Measurements from ENCODE around the gene SHISAL1.

Gene SHISAL1

GRCh38 chr22:44291265-44291664 lies 21.5 kb downstream of the SHISAL1 start:
- Histone ChIP-seq H3K27ac (ENCODE audit: low read length) (no peak overlapping the region), H3K4me1 (ENCODE audit: low read length) (no peaks in the 10 kb centered on the region), H3K27me3 (replicated peaks; ENCODE audit: insufficient read depth, low read length) (peaks cover 97% of the 10 kb centered on the region), H3K4me3 (ENCODE audit: low read length) (no peak overlapping the region), H3K9ac (ENCODE audit: low read length) (no peak overlapping the region), H3K79me2 (ENCODE audit: low read length) (no peaks in the 10 kb centered on the region), H3K9me3 (replicated peaks; ENCODE audit: insufficient read depth, low read length) (no peaks in the 10 kb centered on the region), H3K9me2 (replicated peaks; ENCODE audit: insufficient read depth, low read length) (no peaks in the 10 kb centered on the region), H3F3A (ENCODE audit: insufficient read depth, low read length) (no peaks in the 10 kb centered on the region), H4K20me1 (ENCODE audit: insufficient read depth, low read length) (no peaks in the 10 kb centered on the region), H3K4me2 (ENCODE audit: low read depth, low read length) (no peak overlapping the region), H3K36me3 (replicated peaks; ENCODE audit: insufficient read depth, low read length) (no peaks in the 10 kb centered on the region), H2AFZ (ENCODE audit: low read length) (no peak overlapping the region)
- no peak for DNase-seq
- TF ChIP-seq EZH2 (optimal IDR thresholded peaks at IDR 0.05; ENCODE audit: low read depth, low read length) (no peak), EZH2phosphoT487 (IDR thresholded peaks at IDR 0.05; ENCODE audit: low read length) (no peak)
- TF ChIP-seq, protein P1, sequence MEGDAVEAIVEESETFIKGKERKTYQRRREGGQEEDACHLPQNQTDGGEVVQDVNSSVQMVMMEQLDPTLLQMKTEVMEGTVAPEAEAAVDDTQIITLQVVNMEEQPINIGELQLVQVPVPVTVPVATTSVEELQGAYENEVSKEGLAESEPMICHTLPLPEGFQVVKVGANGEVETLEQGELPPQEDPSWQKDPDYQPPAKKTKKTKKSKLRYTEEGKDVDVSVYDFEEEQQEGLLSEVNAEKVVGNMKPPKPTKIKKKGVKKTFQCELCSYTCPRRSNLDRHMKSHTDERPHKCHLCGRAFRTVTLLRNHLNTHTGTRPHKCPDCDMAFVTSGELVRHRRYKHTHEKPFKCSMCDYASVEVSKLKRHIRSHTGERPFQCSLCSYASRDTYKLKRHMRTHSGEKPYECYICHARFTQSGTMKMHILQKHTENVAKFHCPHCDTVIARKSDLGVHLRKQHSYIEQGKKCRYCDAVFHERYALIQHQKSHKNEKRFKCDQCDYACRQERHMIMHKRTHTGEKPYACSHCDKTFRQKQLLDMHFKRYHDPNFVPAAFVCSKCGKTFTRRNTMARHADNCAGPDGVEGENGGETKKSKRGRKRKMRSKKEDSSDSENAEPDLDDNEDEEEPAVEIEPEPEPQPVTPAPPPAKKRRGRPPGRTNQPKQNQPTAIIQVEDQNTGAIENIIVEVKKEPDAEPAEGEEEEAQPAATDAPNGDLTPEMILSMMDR (IDR thresholded peaks at IDR 0.05; ENCODE audit: low read length): no peak

DNA sequence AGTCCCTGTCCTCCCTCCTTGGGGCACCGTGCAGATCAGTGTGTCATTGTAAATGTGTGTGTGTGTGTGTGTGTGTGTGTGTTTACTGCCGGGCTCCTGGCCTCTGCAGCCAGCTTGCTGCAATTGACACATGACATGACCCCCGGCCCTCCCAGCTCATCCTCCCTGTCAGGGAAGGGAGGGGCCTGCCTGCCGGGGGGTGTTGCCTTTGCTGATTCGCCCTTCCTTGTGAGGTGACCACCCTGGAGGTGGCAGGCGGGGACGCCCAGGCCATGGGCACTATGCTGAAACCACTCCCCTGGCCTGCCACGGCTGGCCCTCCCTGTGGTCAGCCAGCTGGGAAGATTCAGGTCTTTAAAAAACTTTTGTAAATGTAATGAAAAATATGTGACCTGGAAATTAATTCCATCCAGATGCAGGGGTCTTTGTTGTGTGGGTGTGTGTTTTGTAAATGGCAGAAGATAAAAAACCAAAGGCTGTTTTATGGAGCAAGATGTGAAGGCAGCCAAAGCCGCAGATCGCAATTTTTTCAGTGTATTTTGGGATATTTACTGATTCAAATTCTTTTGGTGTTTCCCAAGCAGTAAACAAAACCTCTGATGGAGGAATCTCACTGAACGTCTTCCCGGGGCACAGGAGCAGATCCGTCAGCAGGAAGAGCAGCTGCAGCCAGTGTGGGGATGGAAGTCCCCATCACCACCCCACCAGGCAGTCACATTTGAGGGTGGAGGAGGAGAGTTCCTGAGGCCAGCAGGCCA lies 23.2 kb downstream of the SHISAL1 start:
- no peak for DNase-seq
- Histone ChIP-seq H3K27ac (ENCODE audit: low read length) (no peak overlapping the region), H4K20me1 (ENCODE audit: insufficient read depth, low read length) (no peaks in the 10 kb centered on the region), H3K27me3 (replicated peaks; ENCODE audit: insufficient read depth, low read length) (peaks cover 100% of the 10 kb centered on the region), H3K4me1 (ENCODE audit: low read length) (no peaks in the 10 kb centered on the region), H3K9ac (ENCODE audit: low read length) (no peak overlapping the region), H3K36me3 (replicated peaks; ENCODE audit: insufficient read depth, low read length) (no peaks in the 10 kb centered on the region), H3F3A (ENCODE audit: insufficient read depth, low read length) (no peaks in the 10 kb centered on the region), H3K9me2 (replicated peaks; ENCODE audit: insufficient read depth, low read length) (no peaks in the 10 kb centered on the region), H2AFZ (ENCODE audit: low read length) (no peak overlapping the region), H3K9me3 (replicated peaks; ENCODE audit: insufficient read depth, low read length) (no peaks in the 10 kb centered on the region), H3K4me3 (ENCODE audit: low read length) (no peak overlapping the region), H3K79me2 (ENCODE audit: low read length) (no peaks in the 10 kb centered on the region), H3K4me2 (ENCODE audit: low read depth, low read length) (no peak overlapping the region)
- TF ChIP-seq EZH2phosphoT487 (IDR thresholded peaks at IDR 0.05; ENCODE audit: low read length) (no peak), EZH2 (optimal IDR thresholded peaks at IDR 0.05; ENCODE audit: low read depth, low read length) (no peak)
- TF ChIP-seq, protein P1 (IDR thresholded peaks at IDR 0.05; ENCODE audit: low read length): no peak

DNA sequence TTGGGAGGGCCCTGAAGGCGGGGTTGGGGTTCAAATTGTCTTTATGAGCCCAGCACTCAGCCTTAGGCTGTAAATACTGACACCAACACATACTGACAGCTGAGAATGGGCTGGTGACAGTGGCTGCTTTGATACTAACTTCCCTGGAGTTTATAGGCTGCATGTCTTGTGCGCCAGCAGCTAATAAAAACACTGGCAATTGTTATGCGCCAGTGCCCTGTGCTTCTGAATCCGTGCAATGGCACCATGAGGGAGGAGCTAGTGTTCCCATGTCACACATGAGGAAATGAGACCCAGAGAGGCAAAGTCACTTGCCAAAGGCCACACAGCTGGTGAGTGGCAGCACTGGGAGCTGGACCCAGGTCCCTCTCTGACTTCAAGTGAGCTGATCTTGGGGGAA lies 23.8 kb downstream of the SHISAL1 start:
- TF ChIP-seq EZH2 (optimal IDR thresholded peaks at IDR 0.05; ENCODE audit: low read depth, low read length) (no peak), EZH2phosphoT487 (IDR thresholded peaks at IDR 0.05; ENCODE audit: low read length) (no peak)
- TF ChIP-seq, protein P1 (IDR thresholded peaks at IDR 0.05; ENCODE audit: low read length): no peak
- Histone ChIP-seq H3K4me2 (ENCODE audit: low read depth, low read length) (no peak overlapping the region), H2AFZ (ENCODE audit: low read length) (no peak overlapping the region), H3K79me2 (ENCODE audit: low read length) (no peaks in the 10 kb centered on the region), H3K27ac (ENCODE audit: low read length) (no peak overlapping the region), H3K36me3 (replicated peaks; ENCODE audit: insufficient read depth, low read length) (no peaks in the 10 kb centered on the region), H3K9me2 (replicated peaks; ENCODE audit: insufficient read depth, low read length) (no peaks in the 10 kb centered on the region), H3K4me1 (ENCODE audit: low read length) (no peaks in the 10 kb centered on the region), H3K27me3 (replicated peaks; ENCODE audit: insufficient read depth, low read length) (peaks cover 100% of the 10 kb centered on the region), H3K9me3 (replicated peaks; ENCODE audit: insufficient read depth, low read length) (no peaks in the 10 kb centered on the region), H3K9ac (ENCODE audit: low read length) (no peak overlapping the region), H3K4me3 (ENCODE audit: low read length) (no peak overlapping the region), H4K20me1 (ENCODE audit: insufficient read depth, low read length) (no peaks in the 10 kb centered on the region), H3F3A (ENCODE audit: insufficient read depth, low read length) (no peaks in the 10 kb centered on the region)
- DNase-seq: no peak
